Activated CD4-positive, alpha-beta T cell treated with anti-CD3 and anti-CD28 coated beads, Interleukin-2, amount 50 U/mL, for 16 hours (primary cell): ENCODE measurements around the gene ASB8.

Experiments
- DNase-seq: peaks from one replicate; pipeline ENCODE4 v3.0.0-alpha.2; 2020

The ASB8 gene, protein sequence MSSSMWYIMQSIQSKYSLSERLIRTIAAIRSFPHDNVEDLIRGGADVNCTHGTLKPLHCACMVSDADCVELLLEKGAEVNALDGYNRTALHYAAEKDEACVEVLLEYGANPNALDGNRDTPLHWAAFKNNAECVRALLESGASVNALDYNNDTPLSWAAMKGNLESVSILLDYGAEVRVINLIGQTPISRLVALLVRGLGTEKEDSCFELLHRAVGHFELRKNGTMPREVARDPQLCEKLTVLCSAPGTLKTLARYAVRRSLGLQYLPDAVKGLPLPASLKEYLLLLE

DNA sequence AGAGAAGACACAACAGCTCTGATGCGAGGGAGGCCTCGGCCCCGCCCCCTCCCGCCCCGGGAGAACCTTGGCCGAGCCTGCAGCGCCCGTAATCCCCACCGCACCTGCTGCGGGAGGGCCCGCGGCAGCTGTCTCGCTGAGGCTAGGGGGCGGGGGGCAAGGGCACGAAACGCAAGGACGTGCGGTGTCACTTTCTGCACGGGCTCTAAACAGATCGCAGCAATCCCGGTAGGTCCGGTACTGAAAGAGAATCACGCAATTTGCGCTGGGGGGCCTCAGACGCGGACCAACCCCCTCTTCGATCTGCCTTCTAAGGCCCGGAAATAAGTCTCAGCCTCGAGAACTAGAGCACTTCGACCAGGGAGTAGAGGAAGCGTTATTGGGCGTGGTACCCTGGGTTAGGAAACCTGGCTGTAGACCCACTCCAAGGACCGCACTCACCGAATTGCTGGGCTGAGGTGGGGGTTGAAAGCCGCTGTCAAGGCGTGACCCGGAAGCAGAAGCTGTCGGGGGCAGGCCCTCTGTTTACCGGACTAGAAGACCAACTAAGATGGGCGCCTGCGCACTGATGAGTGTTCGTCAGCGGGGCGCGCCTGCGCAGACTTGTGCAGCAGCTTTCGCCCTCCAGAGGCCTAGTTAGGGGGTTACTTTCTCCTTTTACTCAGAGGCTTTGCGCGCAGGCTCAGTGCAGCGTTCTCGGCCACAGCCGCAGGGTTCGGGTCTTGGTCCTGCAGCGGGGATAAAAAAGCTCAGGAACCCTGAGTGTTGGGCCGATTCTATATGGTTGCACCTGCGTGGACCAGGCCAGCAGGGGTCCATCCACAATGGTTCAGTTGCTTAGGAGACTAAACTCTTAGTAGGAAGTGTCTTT is at the start of gene ASB8:
TSS of gene ASB8 (minus strand) at position 498 of the 871 bp plus-strand sequence. CDS start 4,019 bp downstream, outside the sequence.
- DNase-seq = peak; percentile 99

DNA sequence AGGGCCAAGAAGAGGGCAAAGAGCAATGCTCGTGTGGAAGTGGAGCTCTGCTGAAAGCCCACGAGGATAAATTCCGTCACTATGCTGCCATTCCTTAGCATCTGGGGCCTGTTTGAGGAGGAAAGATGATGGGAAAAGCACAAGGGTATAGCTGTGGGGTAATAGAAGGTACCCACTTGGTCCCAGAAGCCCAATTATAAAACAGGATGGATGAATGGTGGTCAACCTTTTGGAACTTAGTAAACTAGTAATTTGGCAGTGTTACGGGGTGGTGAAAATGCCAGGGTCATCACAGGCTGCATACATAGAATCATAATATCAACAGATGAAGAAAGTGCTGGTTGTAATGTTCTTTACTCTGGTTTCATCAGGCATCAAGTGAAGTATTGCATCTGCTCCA is 45.9 kb upstream of the ASB8 start, which contains the start of gene OR10AD1:
TSS of gene OR10AD1 (minus strand) at position 101 of the 400 bp plus-strand sequence. CDS start at position 101, 0 bp downstream.
- no peak for DNase-seq

DNA sequence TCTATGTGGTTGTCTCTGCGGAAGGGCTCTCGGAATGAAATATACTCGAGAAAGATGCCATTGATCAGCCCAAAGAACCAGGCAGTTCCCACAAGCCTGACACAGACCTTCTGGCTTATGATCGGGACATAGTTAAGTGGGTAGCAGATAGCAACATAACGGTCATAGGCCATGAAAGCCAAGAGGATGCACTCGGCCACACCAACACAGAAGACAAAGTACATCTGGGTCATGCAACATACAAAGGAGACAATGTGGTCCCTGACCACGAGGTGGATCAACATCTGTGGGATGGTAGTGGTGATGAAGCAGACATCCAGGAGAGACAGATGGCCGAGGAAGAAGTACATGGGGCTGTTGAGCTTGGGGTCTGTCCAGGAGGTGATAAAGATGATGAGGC is 45.5 kb upstream of the ASB8 start:
- no peak for DNase-seq

DNA sequence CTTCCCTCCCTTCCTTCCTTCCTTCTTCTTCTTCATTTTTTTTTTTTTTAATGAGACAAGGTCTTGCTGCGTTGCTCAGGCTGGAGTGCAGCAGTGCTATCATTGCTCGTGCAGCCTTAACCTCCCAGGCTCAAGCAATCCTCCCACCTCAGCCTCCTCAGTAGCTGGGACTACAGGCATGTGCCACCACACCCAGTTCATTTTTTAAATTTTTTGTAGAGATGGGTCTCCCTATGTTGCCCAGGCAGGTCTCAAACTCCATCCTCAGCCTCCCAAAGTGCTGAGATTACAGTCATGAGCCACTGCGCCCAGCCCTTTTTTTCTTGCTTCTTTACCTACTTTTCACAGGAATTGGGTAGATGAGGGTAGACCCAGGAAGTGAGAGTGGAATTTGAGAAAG is 44.2 kb upstream of the ASB8 start:
- DNase-seq = no peak

DNA sequence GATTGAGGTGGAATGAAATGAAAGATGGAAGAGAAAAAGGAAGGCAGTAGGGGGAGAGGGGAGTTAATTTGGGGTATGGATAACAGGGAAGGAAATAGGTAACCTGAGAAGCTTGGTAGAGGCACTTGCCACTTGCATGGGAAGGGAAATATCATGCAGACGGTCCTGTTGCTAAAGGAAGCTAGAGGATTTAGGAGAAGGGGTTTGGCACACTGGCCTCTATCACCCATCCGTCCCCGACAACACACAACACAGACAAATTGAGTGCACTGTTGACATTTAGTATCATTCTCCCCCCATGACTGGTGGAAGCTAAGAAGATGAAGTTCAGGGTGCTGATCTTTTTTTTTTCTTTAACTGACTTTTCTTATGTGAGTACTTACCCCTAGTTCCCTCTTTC is 43.8 kb upstream of the ASB8 start:
- no peak for DNase-seq

DNA sequence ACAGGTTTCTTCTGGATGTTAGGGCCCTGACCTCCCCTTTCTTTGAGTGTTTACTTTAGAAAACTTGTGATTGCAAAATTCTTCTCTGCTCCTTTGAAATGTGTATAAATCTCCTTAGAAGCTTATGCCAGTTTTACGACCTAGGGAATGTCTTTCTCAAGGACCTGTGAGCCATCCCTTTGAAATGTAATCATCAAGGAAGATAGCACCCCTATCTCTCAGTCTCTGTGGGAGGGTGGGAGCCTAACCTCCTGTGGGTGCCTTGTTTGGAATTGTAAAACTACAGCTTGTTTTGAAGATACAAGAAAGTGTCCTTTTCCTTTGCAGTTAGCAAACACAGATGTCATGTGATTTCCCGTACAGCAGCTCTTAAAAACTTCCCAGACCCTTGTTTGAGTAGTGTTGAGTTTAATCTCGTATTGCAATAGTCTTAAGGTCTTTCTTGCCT is 42.5 kb upstream of the ASB8 start:
- DNase-seq = no peak

DNA sequence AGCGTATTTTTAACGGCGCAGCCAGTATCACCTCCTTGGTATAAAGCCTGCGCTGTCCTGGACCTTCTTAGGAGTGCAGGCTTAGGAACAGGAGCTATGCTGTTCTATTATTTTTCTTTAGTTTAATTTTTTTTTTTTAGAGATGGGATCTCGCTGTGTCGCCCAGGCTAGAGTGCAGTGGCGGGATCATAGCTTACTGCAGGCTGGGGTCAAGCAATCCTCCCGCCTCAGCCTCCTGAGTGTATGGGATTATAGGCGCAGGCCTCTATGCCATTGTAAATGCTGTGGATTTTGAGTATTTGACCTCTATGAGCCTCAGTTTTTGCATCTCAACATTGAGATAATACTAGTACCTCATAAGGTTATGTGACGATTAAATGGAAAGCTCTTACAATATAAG is 41.7 kb upstream of the ASB8 start:
- no peak for DNase-seq

DNA sequence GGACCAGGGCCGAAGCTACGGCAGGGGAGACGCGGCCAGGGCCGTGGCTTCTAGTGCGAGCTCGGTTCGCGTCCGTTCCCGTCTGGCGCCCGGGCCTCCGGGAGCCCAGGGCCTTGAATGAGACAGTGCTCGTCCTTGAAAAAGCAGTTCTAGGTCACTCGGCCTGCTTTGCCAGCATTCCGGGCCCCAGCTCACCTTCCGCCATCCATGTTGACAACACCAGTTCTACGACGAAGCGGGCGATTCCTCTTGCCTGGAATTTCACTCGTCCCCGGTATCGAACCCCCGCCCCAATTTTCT is 41.3 kb upstream of the ASB8 start:
- DNase-seq = no peak

DNA sequence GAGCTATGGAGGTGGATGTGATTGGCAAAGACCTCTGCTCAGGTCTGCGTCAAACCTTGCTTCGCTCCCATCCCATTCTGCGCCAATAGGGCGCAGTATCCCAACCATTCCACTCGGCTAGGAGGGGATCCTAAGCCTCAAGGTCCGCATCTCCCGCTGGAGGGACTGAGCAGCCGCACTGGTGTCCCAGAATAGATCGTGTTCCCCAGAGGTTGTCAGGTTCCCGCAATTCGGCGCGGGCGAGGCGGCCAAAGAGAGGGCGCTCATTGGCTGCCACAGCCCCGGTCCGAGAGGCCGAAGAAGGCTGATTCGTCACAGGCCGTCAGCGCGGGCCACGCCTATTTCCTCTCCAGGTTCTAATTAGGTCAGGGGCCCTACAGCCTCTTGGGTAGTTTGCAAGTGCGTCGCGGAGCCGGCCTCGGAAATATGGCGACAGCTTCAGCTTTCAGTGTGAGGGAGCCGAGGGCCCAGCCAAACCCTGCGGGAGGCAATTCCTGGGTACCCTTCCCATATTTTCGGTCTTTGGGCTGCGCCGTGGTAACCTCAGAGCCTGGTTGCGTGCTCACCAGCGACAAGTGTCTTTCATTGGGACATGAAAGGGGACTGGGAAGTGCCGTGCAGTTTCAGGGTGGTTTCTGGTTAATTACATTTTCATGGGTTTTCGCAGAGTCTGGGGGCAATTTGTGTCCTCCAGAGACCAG is 40.8 kb upstream of the ASB8 start:
- DNase-seq = peak; percentile 97

DNA sequence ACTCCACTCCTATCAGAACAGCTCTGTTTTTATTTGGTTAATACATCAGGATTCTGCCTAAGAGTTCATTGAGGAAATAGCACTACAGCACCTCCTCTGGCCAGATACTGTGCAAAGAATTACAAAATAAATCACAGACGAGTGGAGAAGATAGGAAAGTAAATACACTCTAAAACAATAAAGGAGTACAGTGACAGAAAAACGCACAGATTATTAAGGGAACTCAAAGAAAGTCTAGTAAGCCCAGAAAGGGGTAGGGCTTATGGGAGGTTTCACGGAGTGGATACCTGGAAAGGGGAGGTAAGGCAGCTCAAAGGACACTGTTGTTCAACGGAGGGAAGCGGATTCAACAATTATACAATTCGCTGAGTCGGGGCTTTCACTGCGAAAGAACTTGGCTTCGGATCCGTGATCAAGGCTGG is 40.2 kb upstream of the ASB8 start:
- DNase-seq = peak; percentile 30

DNA sequence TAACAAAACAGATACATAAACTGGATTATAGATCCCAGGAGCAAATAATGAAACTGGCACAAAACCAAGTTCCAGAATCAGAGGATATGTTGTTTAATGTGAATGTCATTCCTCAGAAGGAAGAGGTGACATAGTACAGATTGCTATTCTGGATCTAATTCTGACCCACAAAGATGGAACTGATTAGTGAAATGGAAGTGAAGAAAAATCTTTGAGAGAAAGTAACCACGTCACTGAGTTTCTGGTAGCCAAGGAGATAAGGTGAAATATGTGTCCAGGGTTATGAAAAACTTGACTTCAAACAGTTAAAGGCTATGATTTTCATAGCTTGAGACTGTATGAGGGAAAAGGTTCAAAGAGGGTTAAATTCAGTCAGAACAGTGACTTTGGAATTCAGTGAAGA is 37.5 kb upstream of the ASB8 start:
- no peak for DNase-seq

DNA sequence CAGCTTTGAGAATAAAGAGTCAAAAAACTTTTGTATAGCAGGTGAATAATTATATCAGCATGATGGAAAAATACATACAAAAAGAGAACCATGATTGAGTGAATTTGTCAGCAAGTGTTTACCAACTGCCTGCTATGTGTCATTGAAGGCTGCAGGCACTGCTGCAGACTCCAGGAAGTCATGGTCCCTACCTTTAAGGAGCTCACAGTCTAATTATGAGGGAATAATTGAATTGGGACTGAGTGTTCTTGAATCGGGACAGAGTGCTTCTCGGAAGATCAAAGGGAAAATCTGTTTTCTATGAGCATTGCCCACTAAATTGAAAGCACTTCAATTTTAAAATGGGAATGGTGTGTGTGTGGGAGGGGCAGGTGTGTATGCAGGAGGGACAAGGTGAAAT is 36.3 kb upstream of the ASB8 start:
- DNase-seq = no peak

DNA sequence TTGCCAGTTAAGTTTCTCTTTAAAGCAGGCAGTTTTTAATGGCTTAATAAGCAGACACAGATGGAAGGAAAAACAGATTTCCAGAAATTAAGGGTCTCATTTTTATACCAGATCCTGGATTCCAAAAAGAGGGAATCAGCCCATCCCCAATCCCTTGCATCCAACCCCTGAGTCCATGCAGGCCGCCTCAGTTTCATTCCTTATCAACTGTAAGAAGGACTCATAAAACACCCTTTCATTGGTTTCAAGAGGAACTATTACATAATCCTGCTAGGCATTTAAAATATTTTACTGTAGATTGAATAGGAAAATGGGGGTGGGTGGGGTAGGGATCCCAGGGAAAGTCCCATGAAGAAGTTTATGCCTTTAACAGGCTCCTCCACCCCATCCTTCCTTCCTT is 35.5 kb upstream of the ASB8 start:
- no peak for DNase-seq

DNA sequence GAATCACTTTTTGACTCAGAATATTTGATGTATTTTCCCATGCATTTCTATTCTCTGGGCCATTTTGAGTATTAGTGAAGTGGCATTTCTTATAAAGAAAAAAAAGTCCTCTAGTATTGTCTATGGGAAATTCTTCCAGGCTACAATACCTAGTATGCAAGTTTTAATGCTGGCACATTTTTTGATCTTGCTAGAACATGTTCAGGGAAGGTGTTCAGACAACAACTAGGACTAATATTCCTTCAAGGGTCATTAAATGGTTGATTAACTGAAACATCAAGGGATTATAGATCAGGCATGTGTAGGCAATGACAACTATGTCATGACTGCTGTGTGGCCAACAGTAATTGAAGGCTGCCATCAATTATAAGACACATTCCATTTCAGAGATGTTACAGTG is 33.8 kb upstream of the ASB8 start:
- no peak for DNase-seq

DNA sequence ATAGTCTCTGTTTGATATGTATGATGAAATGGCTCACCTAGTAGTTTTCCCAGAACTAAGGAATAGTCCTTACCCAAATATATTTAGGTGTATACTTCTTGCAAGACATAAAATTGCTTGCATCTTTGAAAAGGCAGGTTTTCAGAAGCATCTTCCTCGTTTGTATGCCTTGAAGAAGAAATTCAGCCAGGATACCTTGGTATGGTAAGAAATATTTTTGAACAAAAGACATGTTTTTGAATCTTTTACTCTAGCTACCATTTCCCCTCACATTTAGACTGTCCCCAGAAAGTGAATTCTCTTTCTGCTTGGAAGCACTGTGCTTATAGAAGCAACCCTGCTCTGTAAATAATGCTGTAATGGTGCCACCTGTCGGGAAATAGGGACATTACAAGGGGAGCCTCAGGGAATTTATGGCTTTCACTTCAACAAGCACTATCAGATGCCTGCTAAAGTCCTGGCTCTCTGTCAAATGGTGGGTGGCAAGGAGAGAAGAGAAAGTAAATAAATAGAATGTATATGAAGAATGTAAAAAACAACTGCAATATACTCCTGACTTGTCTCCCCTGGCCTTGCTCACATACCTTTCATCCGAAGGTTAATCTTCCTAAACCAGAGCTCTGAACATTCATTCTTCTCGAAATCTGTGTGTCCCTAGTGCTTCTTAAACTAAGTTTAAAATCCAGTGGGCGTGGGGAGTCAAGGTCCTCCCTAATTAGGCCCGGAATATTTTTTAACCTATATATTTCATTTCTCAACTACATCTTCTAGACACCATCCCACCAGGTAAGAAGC is 32.2 kb upstream of the ASB8 start:
- DNase-seq = peak; percentile 78

DNA sequence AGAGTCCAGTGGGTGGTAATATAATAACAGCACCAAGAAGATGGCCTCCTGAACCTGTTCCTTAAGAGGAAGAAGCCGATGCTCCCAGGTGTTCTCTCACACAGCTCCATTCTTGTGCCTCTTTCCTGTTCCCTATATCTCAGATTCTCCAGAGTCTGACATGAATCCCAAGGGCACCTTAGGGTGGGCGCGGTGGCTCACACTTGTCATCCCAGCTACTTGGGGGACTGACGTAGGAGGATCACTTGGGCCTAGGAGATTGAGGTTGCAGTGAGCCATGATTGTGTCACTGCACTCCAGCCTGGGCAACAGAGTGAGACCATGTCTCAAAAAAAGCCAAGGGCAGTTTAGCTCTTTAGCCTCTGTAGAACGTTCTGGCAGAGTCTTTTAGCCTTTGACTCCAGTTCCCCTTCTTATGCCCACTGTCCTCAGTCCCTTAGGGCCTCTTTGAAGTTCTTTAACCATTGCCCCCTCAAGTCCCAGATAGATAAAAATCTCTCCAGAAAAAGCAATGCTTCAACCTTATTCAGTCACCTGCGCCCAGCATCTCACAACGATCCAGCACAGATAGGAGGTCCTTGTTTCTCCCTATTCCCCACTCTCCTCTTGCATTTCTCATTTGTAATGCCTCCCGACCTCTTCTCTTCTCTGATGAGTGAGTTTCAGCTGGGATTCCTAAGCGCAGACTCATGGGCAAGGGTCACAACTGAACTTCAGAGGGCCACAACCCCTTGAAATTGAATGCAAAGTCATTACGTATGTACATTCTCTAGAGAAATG is 30.8 kb upstream of the ASB8 start:
- DNase-seq = no peak

DNA sequence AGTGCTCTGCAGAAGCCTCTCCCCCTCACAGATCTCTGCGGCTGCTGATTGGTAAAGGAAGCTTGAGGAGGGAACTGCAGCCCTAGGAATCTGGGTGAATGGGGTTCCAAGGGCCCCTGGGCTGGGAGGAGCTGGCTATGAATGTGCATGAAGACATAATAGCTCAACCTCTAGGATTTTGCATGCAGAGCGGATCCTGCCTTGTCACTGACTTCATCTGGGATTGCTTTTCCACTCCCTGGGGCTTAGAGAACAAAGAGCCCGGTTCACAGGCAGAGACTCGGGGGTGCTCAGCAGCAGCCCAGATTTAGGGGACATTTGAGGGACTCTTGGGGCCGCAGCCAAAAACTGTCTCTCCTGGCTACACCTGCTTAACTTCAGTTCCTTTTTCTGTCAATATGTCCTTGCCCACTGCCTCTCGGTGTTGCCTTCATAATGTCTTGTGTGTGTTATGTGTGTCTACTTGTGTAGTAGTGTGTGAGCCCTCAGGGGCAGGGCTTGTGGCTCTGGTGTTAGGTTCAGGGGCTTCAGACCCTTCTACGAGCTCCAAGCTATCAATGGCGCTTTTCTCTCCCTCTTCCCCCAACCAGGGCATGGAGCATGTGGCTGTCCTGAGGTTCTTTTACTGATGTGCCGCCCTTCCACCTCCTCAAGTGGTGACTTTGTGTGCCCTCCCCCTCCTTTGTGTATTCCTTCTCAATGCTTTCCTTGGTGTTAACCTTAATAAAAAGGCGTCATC is 28.0 kb upstream of the ASB8 start:
- DNase-seq = no peak

DNA sequence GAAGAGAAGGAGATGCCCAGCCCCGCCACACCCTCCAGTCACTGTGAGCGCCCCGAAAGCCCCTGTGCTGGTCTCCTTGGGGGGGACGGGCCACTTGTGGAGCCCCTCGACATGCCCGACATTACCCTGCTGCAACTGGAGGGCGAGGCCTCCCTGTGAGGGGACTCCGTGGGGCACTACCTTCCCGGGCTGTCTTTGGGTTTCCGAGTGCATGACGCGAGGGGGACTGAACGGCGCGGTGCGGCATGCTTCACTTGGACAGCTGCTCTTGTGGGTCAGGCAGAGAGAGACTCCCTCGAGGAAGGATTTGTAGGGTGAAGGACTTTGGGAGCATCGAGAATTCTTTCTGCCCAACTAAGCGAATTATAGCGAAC is 27.2 kb upstream of the ASB8 start:
- no peak for DNase-seq

DNA sequence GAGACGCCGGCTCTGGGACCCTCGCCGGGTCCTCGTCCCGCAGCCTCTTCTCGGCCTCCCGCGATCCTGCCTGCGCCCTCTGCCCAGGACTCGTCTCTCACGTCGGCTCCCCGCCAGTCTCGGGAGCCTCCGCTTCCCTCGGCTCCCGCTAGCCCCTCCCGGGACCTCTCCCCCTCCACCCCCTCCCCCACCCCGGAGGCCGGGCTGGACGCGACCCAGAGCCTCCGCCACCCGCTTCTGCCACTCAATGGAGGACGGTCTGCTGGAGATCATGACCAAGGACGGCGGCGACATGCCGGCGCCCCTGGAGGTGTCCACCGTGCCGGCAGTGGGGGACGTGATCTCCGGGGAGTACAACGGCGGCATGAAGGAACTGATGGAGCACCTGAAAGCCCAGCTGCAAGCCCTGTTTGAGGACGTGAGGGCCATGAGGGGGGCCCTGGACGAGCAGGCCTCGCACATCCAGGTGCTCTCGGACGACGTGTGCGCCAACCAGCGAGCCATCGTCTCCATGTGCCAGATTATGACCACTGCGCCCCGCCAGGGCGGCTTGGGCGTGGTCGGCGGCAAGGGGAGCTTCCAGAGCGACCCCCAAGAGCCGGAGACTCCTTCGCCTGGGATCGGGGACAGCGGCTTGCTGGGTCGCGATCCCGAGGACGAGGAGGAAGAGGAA is 26.7 kb upstream of the ASB8 start:
- no peak for DNase-seq

DNA sequence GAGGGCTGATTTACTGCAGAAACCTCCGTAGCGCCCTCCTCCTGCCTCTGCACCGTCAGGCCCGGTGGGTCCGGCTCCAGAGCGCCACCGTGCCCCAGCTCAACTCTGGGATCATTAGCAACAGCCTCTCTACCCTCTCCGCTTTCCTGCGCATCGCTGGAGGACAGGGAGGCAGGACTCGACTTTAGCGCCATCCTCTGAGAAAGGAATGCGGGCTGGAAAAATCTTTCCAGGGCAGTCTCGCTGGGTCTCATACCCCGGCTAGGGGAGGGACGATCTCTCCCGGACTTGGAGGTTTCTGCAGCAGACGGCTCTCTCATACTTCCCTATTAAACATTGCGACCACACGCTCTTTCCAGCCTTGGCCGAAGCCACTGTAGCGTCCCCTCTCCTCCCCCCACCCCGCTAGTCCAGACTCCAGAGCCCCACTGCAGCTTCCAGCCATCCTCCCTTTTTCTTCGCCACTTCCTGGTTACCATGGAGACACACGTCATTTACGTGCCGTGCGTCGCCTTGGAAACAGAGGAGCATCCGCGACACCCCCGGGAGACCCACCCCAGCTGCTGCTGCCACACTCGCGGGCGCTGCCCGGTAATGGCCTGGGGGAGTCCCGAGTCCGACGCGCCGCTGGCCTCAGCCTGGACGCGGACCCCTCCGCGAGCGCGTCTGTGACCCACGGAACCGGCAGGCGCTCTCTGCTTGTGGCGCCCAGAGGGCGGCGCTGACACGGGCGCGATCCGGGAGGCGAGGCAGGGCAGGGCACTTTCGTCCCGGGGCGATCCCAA is 26.0 kb upstream of the ASB8 start, which contains the start of gene CCDC184:
TSS of gene CCDC184 (plus strand) at position 554 of the 785 bp plus-strand sequence. CDS start 479 bp downstream, outside the sequence.
- DNase-seq = peak; percentile 82
